GF-D8 (cell line): ENCODE data around the gene KLHL36.

Source experiments
- DNase-seq: peaks from one replicate; lab custom pipeline; 2025; lab: John Stamatoyannopoulos, UW

KLHL36 gene

GRCh38 chr16:84648595-84649510 is 542 bp downstream of the KLHL36 start:
- DNase-seq = no peak

DNA sequence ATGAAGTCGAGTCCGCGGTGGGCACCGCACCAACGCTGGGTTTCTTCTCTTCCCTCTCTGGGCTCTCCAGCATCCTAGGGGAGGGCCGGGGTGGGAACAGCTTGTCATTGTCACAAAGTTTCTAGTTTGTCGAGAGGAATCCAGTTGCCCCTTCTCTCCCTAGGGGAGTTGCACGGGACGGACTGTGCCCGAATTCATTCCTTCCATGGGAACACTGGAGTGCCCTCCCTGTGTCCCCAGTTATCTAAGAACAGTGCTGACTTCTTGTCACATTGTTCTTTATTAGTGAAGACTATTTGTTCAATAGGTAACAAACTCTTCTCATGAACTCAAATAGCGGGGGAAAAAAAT is 1.2 kb downstream of the KLHL36 start:
- no peak for DNase-seq

- DNase-seq = no peak
Observed at GRCh38 chr16:84650062-84650991, 2.0 kb downstream of the KLHL36 start.

DNA sequence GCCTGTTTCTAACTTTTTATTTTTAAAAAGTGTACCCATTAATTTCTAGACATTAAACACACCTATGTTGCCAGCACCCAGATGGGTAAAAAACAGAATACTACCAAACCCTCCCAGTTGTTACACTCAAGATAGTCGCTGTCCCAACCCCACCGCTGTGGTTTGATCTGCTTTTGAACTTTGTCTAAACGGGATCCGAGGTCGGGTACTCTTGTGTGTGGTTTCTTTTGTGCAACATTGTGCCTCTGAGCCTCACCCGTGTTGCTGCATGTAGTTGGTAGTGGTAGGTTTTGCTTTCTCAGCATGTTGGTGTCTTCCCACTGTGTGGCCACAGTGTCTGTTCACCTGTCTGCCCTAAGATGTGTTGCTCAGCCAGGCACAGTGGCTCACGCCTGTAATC is 4.3 kb downstream of the KLHL36 start:
- no peak for DNase-seq

- DNase-seq = no peak
Observed at GRCh38 chr16:84654238-84654637, 5.9 kb downstream of the KLHL36 start.

DNA sequence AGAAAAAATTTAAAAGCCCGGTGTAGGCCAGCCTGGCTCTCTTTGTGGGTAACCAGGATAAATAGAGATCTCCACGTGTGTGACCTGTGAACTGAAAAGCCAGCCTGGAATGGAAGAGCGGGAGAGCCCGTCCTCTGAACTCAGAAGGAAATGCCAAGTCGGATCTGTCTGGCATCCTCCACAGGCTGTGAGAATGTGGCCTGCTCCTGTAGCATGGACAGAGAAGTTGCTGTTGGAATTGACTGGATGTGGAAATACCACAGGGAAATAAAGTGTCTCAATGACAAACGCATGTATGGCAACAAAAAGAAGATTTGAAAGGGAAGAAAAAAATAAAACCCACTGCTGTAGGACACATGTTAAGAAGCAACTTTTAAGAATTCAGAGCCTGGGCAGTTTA is 6.7 kb downstream of the KLHL36 start:
- no peak for DNase-seq

- no peak for DNase-seq
Observed at GRCh38 chr16:84656649-84657048, 8.3 kb downstream of the KLHL36 start.

- DNase-seq = no peak
Observed at GRCh38 chr16:84657229-84657837, 9.0 kb downstream of the KLHL36 start.

DNA sequence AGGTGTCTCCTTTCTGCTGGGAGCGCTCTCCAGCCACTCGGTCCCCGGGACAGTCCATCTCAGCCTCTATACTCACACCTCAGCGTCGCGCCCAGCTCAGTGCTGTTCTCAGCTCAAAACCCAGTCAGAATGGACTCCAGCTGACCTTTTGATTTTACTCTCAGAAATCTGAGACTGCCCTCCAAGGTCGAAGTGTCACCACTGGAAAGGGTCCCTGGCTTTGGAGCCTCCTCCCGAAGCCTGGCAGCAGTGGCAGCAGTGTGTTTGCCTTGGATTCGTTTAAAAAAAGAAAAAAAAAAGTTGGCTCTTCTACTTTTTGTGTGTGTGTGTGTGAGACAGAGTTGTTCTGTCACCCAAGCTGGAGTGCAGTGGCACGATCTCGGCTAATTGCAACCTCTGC is 10.4 kb downstream of the KLHL36 start:
- DNase-seq = no peak

DNA sequence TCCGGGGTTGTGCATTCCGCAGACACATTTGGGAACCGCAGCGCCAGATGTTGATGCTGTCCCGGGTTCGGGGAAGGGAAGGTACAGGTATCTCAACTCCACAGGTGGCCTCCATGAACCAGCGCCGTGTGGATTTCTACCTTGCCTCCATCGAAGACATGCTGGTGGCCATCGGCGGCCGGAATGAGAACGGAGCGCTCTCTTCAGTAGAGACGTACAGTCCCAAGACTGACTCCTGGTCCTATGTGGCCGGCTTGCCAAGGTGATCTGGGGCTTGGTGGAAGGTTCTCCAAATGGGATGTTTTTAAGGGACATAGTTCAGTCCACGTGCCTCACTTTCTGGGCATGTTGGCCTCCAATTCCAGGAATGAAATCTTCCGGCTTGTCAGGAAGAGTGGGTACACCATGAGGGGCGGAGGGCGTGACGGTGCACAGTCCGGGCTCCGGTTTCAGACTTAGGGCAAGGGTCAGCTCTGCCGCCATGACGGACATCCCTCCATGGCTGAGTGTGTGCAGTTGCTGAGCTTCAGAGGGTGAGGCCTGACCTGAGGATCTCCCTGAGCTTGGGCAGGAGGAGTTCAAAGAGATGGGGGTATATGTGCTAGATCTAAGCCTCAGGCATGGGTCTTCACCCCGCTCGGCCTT is 11.5 kb downstream of the KLHL36 start:
- no peak for DNase-seq

- no peak for DNase-seq
Observed at GRCh38 chr16:84660973-84661372, 12.7 kb downstream of the KLHL36 start.

GRCh38 chr16:84661418-84662060 is 13.2 kb downstream of the KLHL36 start:
- no peak for DNase-seq

DNA sequence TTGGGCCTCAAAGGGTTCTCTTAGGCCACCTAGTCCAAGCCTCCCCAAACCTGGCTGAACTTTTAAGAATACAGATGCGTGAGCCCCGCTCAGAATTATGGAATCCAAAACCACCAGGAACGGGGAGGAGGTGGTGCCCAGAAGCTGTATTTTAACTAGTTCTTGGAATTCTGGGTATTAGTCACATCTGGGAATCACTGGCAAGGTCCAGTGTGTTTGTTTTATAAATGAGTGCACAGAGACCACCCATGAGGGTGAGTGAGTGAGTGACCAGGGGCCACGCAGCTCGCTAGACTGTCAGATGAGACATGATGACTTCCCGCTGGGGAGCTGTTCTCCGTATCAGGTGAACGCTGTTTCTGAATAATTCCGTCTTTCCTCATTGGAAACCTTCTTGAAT is 14.2 kb downstream of the KLHL36 start:
- no peak for DNase-seq

- DNase-seq = no peak
Observed at GRCh38 chr16:84663433-84664101, 15.3 kb downstream of the KLHL36 start.

DNA sequence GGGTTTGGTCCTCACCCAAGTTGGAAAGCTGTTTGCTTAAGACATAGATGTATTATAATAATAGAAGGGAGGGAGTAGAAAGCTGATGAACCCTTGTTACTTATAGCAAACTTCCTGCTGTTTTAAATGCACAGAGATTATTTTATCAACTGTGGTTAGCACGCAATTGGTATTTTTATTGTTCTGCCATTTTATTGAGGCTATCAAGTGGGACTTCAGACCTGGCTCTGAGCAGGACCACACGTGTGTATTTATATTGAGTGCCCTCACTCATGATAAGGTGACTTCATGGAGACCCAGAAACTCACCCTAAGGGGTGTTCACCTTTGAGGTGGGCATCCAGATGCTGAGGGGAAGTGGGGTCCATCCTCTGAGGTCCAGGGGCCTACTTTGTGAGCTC is 17.0 kb downstream of the KLHL36 start:
- no peak for DNase-seq

GRCh38 chr16:84665843-84666242 is 17.5 kb downstream of the KLHL36 start:
- DNase-seq = no peak

DNA sequence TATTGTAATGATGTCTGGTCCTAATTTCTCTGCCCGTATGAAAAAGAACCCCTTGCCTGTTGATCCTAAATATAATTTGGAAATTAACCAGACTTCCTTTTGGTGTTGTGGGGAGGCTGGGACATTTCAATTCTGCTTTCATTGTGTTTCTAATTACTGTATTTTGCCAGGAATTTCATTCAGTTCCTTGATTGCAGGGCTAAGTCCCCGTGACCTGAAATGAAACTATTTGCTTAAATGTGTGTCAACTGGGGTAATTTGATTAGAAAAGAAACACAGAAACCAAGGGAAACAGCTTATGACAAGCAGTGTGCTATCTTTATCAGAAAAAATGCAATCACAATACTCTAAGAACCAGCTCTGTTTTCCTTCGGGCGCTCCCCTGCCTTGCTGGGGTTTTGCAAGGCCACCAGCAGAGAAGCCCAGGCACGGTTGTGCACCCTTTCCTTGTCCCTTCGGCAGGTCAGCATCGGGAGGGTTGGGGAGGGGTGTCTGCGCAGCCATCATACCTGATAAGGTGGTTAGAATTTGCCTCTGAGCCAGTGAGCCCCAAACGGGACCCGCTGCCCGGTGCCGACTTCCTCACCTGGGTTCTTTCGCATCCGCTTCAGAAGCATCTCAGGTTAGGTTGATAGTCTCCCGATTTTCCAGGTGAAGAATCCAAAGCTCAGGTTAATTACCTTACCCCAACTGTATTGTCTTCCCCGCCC is 19.4 kb downstream of the KLHL36 start:
- DNase-seq = no peak

DNA sequence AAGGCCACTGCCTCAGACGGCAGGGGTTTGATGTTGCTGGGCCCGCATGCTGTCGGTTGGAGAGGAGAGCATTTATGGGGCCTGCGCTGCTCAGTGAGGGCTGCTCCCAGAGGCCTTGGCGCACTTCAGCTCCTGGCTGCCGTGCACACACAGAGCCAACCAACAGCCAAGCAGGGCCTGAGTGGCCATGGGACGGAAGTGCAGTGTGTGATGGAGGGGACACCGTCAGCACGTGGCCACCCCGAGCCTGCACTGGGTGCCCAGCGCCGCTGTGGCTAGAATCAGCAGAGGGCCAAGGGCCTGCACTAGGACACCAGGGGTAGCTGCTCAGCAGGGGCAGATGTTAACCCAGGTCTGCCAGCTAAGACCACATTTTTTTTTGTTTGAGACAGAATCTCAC is 21.8 kb downstream of the KLHL36 start:
- no peak for DNase-seq

GRCh38 chr16:84672276-84673202 is 24.2 kb downstream of the KLHL36 start:
- no peak for DNase-seq
